GM10847 (cell line): Measurements from ENCODE around the gene DNAJA2.

Source experiments
- POLR2A ChIP-seq: IDR thresholded peaks from 2 replicates; pipeline ENCODE4 v1.6.1; 2011; ENCODE audit not compliant: insufficient read length; ENCODE audit errors: extremely low read depth

Gene DNAJA2

DNA sequence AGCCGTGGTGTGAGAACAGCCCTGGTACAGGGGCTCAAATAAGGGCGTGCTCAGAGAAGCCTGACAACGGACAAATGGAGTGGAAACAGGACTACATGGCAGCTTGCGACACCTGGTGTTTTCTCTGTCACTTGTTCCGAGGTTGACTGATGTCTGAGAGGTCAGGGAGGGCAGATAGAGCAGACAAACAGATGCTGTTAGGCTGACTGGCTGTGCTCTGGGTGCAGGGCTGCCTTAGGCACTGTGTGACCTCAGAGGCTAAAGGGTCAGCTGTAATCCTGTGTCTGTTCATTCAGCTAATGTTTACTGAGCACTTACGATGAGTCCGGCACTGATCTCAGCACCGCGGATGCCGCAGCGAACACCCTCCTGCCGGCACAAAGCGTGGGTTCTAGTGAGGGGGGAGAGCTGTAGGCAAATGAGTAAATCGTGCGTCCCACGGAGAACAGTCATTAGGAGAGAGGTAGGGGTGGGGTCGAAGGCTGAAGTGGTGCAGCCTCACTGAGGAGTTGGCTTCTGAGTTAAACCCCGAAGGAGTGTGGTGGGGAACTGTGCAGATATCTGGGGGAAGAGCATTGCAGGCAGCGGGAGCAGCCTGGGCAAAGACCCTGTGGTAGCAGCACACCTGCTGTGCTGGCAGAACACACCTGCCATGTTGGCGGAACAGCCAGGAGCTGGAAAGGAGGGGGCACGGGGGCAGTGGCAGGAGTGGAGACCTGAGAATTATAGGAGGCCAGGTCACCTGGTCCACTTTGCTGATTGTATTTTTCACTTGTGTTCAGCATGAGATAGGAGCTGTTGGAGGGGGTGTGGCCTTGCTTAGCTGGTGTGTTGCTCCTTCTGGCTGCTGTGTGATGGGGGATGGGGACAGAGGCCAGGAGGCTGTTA, 54.3 kb downstream of the DNAJA2 start:
- no peak for TF ChIP-seq POLR2A

DNA sequence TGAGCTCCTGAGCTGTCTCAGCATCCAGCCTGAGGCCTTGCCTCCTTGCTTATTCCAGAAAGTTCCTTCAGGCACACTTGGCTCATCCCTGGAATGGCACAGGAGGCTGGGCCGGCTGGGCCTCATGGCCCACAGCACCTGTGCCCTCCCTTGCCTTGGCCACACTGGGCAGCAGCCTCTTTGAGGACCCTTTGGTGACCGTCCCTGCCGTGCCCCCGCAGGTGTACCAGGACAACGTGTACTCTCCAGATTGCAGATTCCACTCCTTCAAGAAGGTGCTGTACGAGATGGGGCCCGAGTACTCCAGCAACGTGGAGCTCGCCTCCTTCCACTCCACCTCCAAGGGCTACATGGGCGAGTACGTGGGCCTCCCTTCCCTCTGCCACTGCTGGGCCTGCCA, 55.1 kb downstream of the DNAJA2 start:
- no peak for TF ChIP-seq POLR2A

DNA sequence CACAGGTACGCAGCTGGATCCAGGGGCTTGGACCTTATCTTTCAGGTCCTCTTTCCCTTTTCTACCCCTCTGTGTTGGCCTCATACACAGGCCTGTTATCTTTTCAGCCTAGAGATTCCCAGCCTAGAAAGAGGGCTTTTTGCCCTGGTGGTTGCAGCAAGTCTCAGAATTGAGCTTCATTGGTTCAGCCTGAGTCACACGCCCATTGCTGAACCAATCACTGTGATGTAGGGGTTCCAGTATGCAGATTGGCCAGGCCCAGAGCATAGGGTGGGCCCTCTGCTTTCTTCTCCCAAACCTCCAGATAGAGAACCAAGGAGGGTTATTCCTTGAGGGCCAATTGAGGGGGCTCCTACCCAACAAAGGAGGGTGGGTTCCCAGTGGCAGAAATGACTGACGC, 56.5 kb downstream of the DNAJA2 start:
- TF ChIP-seq POLR2A: no peak

GRCh38 chr16:46915483-46916025, 57.9 kb downstream of the DNAJA2 start:
- TF ChIP-seq POLR2A: no peak

GRCh38 chr16:46914556-46915201, 58.8 kb downstream of the DNAJA2 start:
- TF ChIP-seq POLR2A: no peak

GRCh38 chr16:46911650-46912049, 61.8 kb downstream of the DNAJA2 start:
- TF ChIP-seq POLR2A: no peak

DNA sequence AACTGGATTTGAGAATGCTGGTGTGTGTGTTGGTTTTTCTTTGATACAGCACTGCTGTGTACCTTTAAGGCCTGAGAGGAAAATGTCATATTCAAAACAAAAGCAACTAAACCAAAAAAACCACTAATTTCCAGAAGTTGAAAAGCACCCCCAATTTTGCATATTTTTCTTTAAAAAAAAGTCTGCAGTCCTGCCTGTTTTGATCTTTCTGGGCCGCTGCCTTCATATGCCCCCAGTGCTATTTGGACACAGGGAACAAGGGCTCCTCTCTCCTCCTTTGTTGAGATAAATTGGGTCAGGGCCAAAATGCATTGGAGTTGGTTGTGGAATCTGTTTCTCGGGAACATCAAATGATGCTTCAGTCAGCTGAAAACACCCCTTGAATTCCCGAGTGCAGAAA, 62.4 kb downstream of the DNAJA2 start:
- no peak for TF ChIP-seq POLR2A

DNA sequence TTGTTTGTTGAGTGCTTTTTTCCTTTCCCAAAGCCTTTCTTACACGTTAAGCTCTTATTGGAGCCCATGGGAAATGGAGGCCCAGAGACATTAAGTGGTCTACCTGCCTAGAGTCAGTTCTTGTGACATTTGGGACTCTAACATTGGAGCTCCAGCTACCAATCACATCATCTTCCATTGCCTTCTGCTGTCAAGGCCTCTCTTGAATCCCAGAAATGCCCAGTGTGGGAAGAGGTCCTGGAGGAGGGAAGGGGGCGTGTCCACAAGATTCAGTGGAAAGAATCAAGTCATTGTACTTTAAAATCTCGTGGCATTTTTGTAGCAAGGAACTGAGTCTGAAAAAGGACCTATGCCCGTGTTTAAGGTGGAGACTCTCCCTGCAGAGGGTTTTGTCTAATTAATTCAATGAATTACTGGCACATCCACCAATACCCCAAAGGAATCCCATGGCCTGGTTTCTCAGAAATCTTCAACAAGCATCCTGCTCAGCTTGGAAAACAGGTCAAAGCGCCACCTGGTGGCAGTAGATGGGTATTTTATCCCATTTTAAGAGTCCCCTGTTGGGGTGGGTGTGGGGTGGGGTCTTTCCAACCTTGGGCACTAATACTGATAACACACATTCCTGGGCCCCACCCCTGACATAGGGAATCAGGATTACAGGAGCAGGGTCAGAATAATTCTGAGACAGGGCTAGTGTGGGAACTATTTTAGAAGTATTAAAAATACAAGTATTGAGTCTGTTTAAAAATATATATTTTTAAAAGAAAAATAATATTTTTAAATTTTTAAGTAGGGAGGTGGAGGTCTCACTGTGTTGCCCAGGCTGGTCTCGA, 64.7 kb downstream of the DNAJA2 start:
- TF ChIP-seq POLR2A: no peak

- TF ChIP-seq POLR2A: no peak
Observed at GRCh38 chr16:46907061-46907774, 66.3 kb downstream of the DNAJA2 start.

DNA sequence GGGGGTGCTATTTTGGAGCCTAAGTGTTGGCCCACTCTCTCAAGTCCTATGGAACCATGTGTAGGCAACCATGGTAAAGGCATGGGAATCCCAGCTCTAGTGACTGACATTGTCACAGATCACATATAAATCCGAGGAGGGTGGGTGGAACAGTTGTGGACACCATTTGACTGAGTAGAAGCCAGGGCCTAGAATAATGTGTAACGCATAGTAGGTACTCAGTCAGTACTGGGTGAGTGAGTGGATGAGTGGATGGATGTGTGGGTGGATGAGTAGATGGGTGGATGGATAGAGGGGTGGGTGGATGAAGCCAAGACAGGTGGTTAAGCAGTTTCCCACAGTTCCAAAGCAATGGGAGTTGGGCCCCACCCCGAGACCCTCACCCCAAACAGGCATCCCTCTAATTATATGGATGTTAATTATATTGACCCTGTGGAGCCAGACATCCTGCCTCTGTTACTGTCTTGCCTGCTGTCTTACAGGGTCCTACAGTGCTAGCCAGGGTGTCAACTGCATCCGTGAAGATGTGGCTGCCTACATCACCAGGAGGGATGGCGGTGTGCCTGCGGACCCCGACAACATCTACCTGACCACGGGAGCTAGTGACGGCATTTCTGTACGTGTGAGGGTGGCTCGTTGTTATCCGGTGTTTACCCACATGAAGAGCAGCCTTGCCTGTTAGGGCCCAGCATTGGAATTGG, 67.0 kb downstream of the DNAJA2 start:
- TF ChIP-seq POLR2A: no peak
